Mesodermal cell (in vitro differentiated cells): Measurements from ENCODE around the gene ZNF385B.

Experiments
- H3K27ac ChIP-seq: 2 replicates; pipeline ENCODE4 v1.7.0; 2013; ENCODE audit warnings: mild to moderate bottlenecking, low read depth, low read length, moderate library complexity; ENCODE audit not compliant: severe bottlenecking
- H3K36me3 ChIP-seq: 2 replicates; pipeline ENCODE4 v1.7.1; 2013; ENCODE audit warnings: mild to moderate bottlenecking, low read length, moderate library complexity; ENCODE audit not compliant: control insufficient read depth, insufficient read depth
- H3K4me1 ChIP-seq: one replicate; pipeline ENCODE4 v1.7.1; 2013; ENCODE audit warnings: mild to moderate bottlenecking, low read length; ENCODE audit not compliant: insufficient read depth, control insufficient read depth, poor library complexity, severe bottlenecking
- H3K4me3 ChIP-seq: 2 replicates; pipeline ENCODE4 v1.7.0; 2013; ENCODE audit warnings: low read length, control low read depth, mild to moderate bottlenecking; ENCODE audit not compliant: insufficient read depth, poor library complexity, severe bottlenecking; ENCODE audit errors: extremely low read depth
- H3K9me3 ChIP-seq: 2 replicates; pipeline ENCODE4 v1.7.1; 2013; ENCODE audit warnings: mild to moderate bottlenecking, low read length, moderate library complexity; ENCODE audit not compliant: control insufficient read depth
- WGBS, 2 experiments: methylation state at CpG; one replicate each; pipeline ENCODE4 v1.1.5; 2013; ENCODE audit warnings: missing lambda C conversion rate in 2 of 2; ENCODE audit not compliant: insufficient coverage in 2 of 2; 5-methylcytosine and 5-hydroxymethylcytosine counted together

The ZNF385B gene

GRCh38 chr2:179711375-179711774 is 150.0 kb downstream of the ZNF385B start:
- Histone ChIP-seq H3K36me3 (no peaks in the 10 kb centered on the region), H3K27ac (no peak overlapping the region), H3K4me1 (no peaks in the 10 kb centered on the region), H3K9me3 (no peaks in the 10 kb centered on the region), H3K4me3 (no peak overlapping the region)
- 80 to 93% methylated on average over 3 of the region's 4 CpGs for WGBS, 2 experiments

GRCh38 chr2:179703702-179704101 is 157.7 kb downstream of the ZNF385B start:
- Histone ChIP-seq H3K9me3 (no peaks in the 10 kb centered on the region), H3K4me3 (no peak overlapping the region), H3K4me1 (no peaks in the 10 kb centered on the region), H3K27ac (no peak overlapping the region), H3K36me3 (no peaks in the 10 kb centered on the region)
- no CpG with 5 or more reads among the region's 1 CpG for WGBS, 2 experiments

GRCh38 chr2:179702912-179703311 is 158.5 kb downstream of the ZNF385B start:
- 57 to 79% methylated on average over 1 of the region's 1 CpG for WGBS, 2 experiments
- no peaks in the 10 kb centered on the region for H3K9me3 ChIP-seq

GRCh38 chr2:179701524-179702110 is 159.8 kb downstream of the ZNF385B start:
- Histone ChIP-seq H3K4me1 (no peaks in the 10 kb centered on the region), H3K4me3 (no peak overlapping the region), H3K9me3 (no peaks in the 10 kb centered on the region), H3K27ac (no peak overlapping the region), H3K36me3 (no peaks in the 10 kb centered on the region)
- 60% methylated on average over 1 of the region's 5 CpGs; no CpG with 5 or more reads in 1 of the 2 experiments for WGBS, 2 experiments

More at GRCh38 chr2:179702912-179703311, 158.5 kb downstream of the ZNF385B start:
- no peak overlapping the region for H3K4me3 ChIP-seq
- no peak overlapping the region for H3K27ac ChIP-seq
- H3K4me1 ChIP-seq, result no peaks in the 10 kb centered on the region
- H3K36me3 ChIP-seq, result no peaks in the 10 kb centered on the region

- 86% methylated on average over 1 of the region's 1 CpG; no CpG with 5 or more reads in 1 of the 2 experiments for WGBS, 2 experiments
- H3K4me3 ChIP-seq, result no peak overlapping the region
- no peaks in the 10 kb centered on the region for H3K4me1 ChIP-seq
- H3K36me3 ChIP-seq, result no peaks in the 10 kb centered on the region
- H3K27ac ChIP-seq, result no peak overlapping the region
- H3K9me3 ChIP-seq, result no peaks in the 10 kb centered on the region
Observed at GRCh38 chr2:179695486-179695885, 165.9 kb downstream of the ZNF385B start.

- no peaks in the 10 kb centered on the region for H3K9me3 ChIP-seq
- no peak overlapping the region for H3K27ac ChIP-seq
- H3K4me3 ChIP-seq, result no peak overlapping the region
- no peaks in the 10 kb centered on the region for H3K36me3 ChIP-seq
- WGBS, 2 experiments, result no CpG with 5 or more reads among the region's 1 CpG
- no peaks in the 10 kb centered on the region for H3K4me1 ChIP-seq
Observed at GRCh38 chr2:179694963-179695362, 166.4 kb downstream of the ZNF385B start.

- H3K4me3 ChIP-seq, result no peak overlapping the region
- WGBS, 2 experiments, result 60% methylated on average over 1 of the region's 1 CpG; no CpG with 5 or more reads in 1 of the 2 experiments
- no peak overlapping the region for H3K27ac ChIP-seq
Observed at GRCh38 chr2:179692610-179693009, 168.8 kb downstream of the ZNF385B start.

GRCh38 chr2:179692043-179692442 is 169.4 kb downstream of the ZNF385B start:
- 86 to 100% methylated on average over 1 of the region's 1 CpG for WGBS, 2 experiments
- Histone ChIP-seq H3K4me3 (no peak overlapping the region), H3K4me1 (no peaks in the 10 kb centered on the region), H3K27ac (no peak overlapping the region), H3K9me3 (no peaks in the 10 kb centered on the region), H3K36me3 (no peaks in the 10 kb centered on the region)

More at GRCh38 chr2:179692610-179693009, 168.8 kb downstream of the ZNF385B start:
- Histone ChIP-seq H3K36me3 (no peaks in the 10 kb centered on the region), H3K9me3 (no peaks in the 10 kb centered on the region), H3K4me1 (no peaks in the 10 kb centered on the region)

GRCh38 chr2:179691235-179691634 is 170.2 kb downstream of the ZNF385B start:
- Histone ChIP-seq H3K27ac (no peak overlapping the region), H3K4me3 (no peak overlapping the region), H3K36me3 (no peaks in the 10 kb centered on the region), H3K4me1 (no peaks in the 10 kb centered on the region), H3K9me3 (no peaks in the 10 kb centered on the region)
- no CpG with 5 or more reads among the region's 3 CpGs for WGBS, 2 experiments

- Histone ChIP-seq H3K4me1 (no peaks in the 10 kb centered on the region), H3K27ac (no peak overlapping the region), H3K36me3 (no peaks in the 10 kb centered on the region), H3K4me3 (no peak overlapping the region), H3K9me3 (no peaks in the 10 kb centered on the region)
- WGBS, 2 experiments, result no CpG with 5 or more reads among the region's 2 CpGs
Observed at GRCh38 chr2:179686718-179687342, 174.6 kb downstream of the ZNF385B start.

GRCh38 chr2:179686069-179686468 is 175.3 kb downstream of the ZNF385B start:
- 67% methylated on average over 1 of the region's 2 CpGs; no CpG with 5 or more reads in 1 of the 2 experiments for whole genome bisulfite sequencing, 2 experiments
- Histone ChIP-seq H3K4me1 (no peaks in the 10 kb centered on the region), H3K27ac (no peak overlapping the region)

More at GRCh38 chr2:179686069-179686468, 175.3 kb downstream of the ZNF385B start:
- Histone ChIP-seq H3K4me3 (no peak overlapping the region), H3K36me3 (no peaks in the 10 kb centered on the region), H3K9me3 (no peaks in the 10 kb centered on the region)
